GOT3 (cell line): ENCODE data around the gene CSHL1.
"Not testable (repeated sequence)": the region's sequence is repeated elsewhere in the genome, so short reads cannot be mapped to it uniquely, and the experiment has no call there.

Experiments
- DNase-seq: peaks from one replicate; lab custom pipeline; 2025; ENCODE audit warnings: mixed read lengths; lab: John Stamatoyannopoulos, UW

CSHL1 gene

GRCh38 chr17:63918305-63918704 lies 7.2 kb upstream of the CSHL1 start:
- no peak for DNase-seq

GRCh38 chr17:63917646-63918045 lies 6.6 kb upstream of the CSHL1 start:
- no peak for DNase-seq

DNA sequence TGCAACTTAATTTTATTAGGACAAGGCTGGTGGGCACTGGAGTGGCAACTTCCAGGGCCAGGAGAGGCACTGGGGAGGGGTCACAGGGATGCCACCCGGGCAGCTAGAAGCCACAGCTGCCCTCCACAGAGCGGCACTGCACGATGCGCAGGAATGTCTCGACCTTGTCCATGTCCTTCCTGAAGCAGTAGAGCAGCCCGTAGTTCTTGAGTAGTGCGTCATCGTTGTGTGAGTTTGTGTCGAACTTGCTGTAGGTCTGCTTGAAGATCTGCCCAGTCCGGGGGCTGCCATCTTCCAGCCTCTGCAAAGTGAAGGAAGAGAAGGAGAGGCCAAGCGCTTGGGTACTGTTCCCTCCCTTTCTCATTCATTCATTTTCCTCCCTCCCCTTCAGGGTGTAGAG lies 6.1 kb upstream of the CSHL1 start:
- DNase-seq: not testable (repeated sequence)

DNA sequence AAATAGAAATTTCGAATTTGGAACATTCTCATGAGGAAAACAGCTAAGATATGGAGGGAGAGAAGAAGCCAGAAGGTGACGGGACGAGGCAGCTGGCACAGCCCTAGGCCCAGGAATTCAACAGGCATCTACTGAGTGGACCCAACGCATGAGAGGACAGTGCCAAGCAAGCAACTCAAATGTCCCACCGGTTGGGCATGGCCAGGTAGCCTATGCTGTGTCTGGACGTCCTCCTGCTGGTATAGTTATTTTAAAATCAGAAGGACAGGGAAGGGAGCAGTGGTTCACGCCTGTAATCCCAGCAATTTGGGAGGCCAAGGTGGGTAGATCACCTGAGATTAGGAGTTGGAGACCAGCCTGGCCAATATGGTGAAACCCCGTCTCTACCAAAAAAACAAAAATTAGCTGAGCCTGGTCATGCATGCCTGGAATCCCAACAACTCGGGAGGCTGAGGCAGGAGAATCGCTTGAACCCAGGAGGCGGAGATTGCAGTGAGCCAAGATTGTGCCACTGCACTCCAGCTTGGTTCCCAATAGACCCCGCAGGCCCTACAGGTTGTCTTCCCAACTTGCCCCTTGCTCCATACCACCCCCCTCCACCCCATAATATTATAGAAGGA lies 5.6 kb upstream of the CSHL1 start:
- DNase-seq: no peak

- not testable (repeated sequence) for DNase-seq
Observed at GRCh38 chr17:63915753-63916152, 4.7 kb upstream of the CSHL1 start.

DNA sequence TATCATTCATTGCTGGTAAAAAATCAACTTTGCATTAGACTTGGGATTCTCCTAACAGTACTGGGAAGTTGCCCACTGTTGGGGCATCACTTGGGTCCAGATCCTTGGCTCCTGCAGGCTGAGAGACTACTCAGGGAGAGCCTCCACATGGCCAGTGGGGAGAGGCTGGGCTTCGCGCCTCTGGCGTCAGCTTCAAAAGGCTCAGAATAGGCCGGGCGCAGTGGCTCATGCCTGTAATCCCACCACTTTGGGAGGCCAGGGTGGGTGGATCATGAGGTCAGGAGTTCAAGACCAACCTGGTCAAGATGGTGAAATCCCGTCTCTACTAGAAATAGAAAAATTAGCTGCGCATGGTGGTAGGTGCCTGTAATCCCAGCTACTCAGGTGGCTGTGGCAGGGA lies 3.4 kb upstream of the CSHL1 start:
- DNase-seq: no peak

DNA sequence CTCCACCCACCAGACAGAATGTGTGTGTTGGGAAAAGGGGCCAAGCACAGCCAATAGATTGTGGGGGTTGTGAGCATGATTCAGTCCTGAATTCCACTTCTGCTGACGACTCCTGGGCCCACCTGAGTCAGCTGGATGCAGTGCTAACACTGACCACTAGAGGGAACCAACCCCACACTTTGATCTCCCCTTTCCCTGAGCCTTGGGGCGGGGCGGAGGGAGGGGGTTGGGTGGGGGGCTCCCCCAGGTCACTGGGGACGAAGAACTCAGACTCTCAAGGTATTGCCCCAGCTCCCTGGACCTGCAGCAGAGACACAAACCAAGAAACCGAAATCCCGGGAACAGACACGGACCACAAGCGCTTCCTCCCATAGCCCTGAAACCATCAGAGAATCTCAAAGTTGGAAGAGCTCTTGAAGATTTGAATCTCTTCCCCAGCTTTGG lies 621 bp upstream of the CSHL1 start:
- DNase-seq: peak; percentile 13

DNA sequence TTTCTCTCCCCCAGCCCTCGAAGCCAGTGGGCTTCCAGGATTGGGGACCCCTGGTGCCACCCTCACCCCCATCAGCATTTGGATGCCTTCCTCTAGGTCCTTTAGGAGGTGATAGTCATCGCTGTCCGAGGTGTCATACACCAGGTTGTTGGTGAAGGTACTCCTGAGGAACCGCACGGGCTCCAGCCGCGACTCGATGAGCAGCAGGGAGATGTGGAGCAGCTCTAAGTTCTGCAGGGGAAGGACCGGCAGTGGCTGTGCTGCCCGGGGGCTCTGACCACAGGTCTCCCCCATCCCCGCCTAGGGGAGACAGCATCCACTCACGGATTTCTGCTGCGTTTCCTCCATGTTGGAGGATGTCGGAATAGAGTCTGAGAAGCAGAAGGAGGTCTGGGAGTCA lies 962 bp downstream of the CSHL1 start:
- no peak for DNase-seq

- not testable (repeated sequence) for DNase-seq
Observed at GRCh38 chr17:63909586-63909985, 1.5 kb downstream of the CSHL1 start.

DNA sequence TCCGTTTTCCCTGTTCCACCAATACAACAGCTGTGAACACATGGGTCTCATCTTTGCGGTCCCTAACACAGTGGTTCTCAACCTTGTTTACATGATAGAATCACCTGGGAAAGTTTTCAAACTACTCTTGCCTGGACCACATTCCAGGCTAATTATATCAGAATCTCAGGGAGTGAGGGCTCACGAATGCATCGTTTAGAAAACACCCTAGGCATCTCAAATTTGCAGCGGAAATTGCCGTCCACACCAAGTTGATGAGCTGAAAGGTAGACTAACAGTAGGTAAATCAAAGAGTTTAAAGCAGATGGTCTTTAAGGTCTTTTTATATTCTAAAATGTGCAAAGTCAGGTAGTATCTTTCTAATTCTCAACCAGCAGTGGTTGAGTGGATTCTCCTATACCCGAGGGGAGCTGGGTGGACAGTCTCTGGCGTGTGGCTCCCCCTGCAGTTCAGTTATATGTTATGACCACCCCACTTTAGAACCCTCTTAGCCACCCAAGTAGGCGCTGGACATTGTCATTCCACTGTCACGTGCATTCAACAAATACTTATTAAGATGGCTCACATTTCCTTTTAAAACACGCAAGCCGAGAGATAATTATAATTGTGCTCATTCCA lies 3.8 kb downstream of the CSHL1 start:
- DNase-seq: not testable (repeated sequence)

GRCh38 chr17:63904796-63905195 lies 6.3 kb downstream of the CSHL1 start:
- DNase-seq: not testable (repeated sequence)

DNA sequence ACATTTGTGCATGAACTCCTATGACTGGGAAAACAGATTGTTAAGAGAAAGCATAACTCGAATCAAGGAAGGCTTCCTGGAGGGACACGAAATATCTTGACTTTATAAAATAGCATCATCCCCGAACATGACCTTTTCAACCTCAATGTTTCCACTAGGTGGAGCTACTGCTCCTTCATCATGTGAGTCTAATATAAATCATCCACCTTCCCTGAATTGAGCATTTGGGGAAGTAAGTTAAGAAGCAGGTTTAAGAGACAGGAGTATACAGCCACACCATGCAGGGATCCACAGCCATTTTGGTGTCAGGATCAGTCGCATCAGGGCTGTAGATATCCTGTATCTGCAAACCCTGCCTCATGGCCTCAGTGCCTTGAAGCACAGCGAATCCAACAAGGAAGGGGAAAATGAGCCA lies 7.3 kb downstream of the CSHL1 start:
- DNase-seq: not testable (repeated sequence)

- DNase-seq: not testable (repeated sequence)
Observed at GRCh38 chr17:63901971-63902370, 9.1 kb downstream of the CSHL1 start.

- not testable (repeated sequence) for DNase-seq
Observed at GRCh38 chr17:63898899-63899798, 11.9 kb downstream of the CSHL1 start.

- DNase-seq: not testable (repeated sequence)
Observed at GRCh38 chr17:63896524-63897354, 14.3 kb downstream of the CSHL1 start, which contains the start of gene CSH1. TSS of gene CSH1 (minus strand) at chr17:63896574. CDS start at chr17:63896511, 63 bp downstream.

DNA sequence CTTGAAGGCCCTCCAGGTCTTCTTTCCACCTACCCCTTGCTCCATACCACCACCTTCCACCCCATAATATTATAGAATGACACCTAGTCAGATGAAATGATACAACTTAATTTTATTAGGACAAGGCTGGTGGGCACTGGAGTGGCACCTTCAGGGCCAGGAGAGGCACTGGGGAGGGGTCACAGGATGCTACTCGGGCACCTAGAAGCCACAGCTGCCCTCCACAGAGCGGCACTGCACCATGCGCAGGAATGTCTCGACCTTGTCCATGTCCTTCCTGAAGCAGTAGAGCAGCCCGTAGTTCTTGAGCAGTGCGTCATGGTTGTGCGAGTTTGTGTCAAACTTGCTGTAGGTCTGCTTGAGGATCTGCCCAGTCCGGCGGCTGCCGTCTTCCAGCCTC lies 16.2 kb downstream of the CSHL1 start:
- DNase-seq: not testable (repeated sequence)

- not testable (repeated sequence) for DNase-seq
Observed at GRCh38 chr17:63894021-63894420, 17.0 kb downstream of the CSHL1 start.

- not testable (repeated sequence) for DNase-seq
Observed at GRCh38 chr17:63892316-63893037, 18.6 kb downstream of the CSHL1 start.

- DNase-seq: not testable (repeated sequence)
Observed at GRCh38 chr17:63889026-63889848, 21.8 kb downstream of the CSHL1 start.

GRCh38 chr17:63885119-63885518 lies 25.9 kb downstream of the CSHL1 start:
- not testable (repeated sequence) for DNase-seq
